CD4-positive, alpha-beta T cell treated with Interleukin-17A for 1 hour (primary cell): Measurements from ENCODE around the gene ENKD1.

ENCODE experiments used
- DNase-seq: peaks from one replicate; pipeline ENCODE4 v3.0.0-alpha.2; 2020

Gene ENKD1

GRCh38 chr16:67648764-67649407, 17.7 kb downstream of the ENKD1 start:
- DNase-seq: no peak

GRCh38 chr16:67648088-67648763, 18.3 kb downstream of the ENKD1 start:
- no peak for DNase-seq

- no peak for DNase-seq
These were observed 18.9 kb downstream of the ENKD1 start for GRCh38 chr16:67647681-67648080.

- no peak for DNase-seq
These were observed 19.4 kb downstream of the ENKD1 start for GRCh38 chr16:67647111-67647651.

GRCh38 chr16:67645397-67646121, 21.0 kb downstream of the ENKD1 start:
- peak; percentile 30 for DNase-seq

- DNase-seq: no peak
These were observed 22.5 kb downstream of the ENKD1 start for GRCh38 chr16:67644038-67644437.

GRCh38 chr16:67641779-67642708, 24.5 kb downstream of the ENKD1 start:
- DNase-seq: no peak

GRCh38 chr16:67637625-67638024, 28.9 kb downstream of the ENKD1 start:
- DNase-seq: no peak

GRCh38 chr16:67636713-67637112, 29.8 kb downstream of the ENKD1 start:
- no peak for DNase-seq

GRCh38 chr16:67632415-67633172, 34.0 kb downstream of the ENKD1 start:
- DNase-seq: no peak

GRCh38 chr16:67628216-67628615, 38.3 kb downstream of the ENKD1 start:
- DNase-seq: no peak

GRCh38 chr16:67613808-67614207, 52.7 kb downstream of the ENKD1 start:
- DNase-seq: no peak
